Activated CD4-positive, alpha-beta T cell treated with anti-CD3 and anti-CD28 coated beads for 24 hours (primary cell): Measurements from ENCODE around the gene ABCC11.
"Not testable (repeated sequence)": the region's sequence is repeated elsewhere in the genome, so short reads cannot be mapped to it uniquely, and the experiment has no call there.

Experiments
- DNase-seq, 2 donors: peaks; one replicate each; pipeline ENCODE4 v3.0.0-alpha.2; 2020; ENCODE audit warnings: low read depth in 2 of 2

Gene ABCC11

GRCh38 chr16:48203974-48204824 lies 43.1 kb downstream of the ABCC11 start:
- no peak for DNase-seq

GRCh38 chr16:48201515-48202201 lies 45.7 kb downstream of the ABCC11 start:
- DNase-seq = no peak

- no peak for DNase-seq
Measured at GRCh38 chr16:48197294-48197693, 50.0 kb downstream of the ABCC11 start.

GRCh38 chr16:48194828-48195556 lies 52.3 kb downstream of the ABCC11 start:
- DNase-seq = no peak

GRCh38 chr16:48193846-48194245 lies 53.5 kb downstream of the ABCC11 start:
- no peak for DNase-seq

- no peak for DNase-seq
Measured at GRCh38 chr16:48188449-48189102, 58.8 kb downstream of the ABCC11 start.

GRCh38 chr16:48187779-48188178 lies 59.6 kb downstream of the ABCC11 start:
- no peak for DNase-seq

- DNase-seq = no peak
Measured at GRCh38 chr16:48184681-48185080, 62.7 kb downstream of the ABCC11 start.

GRCh38 chr16:48182979-48183537 lies 64.3 kb downstream of the ABCC11 start:
- no peak for DNase-seq

GRCh38 chr16:48181746-48182520 lies 65.4 kb downstream of the ABCC11 start:
- DNase-seq = not testable (repeated sequence)

GRCh38 chr16:48180868-48181480 lies 66.4 kb downstream of the ABCC11 start:
- DNase-seq = no peak

- no peak for DNase-seq
Measured at GRCh38 chr16:48176635-48177408, 70.5 kb downstream of the ABCC11 start.

- DNase-seq = no peak
Measured at GRCh38 chr16:48173889-48174288, 73.5 kb downstream of the ABCC11 start.

- no peak for DNase-seq
Measured at GRCh38 chr16:48172682-48173081, 74.7 kb downstream of the ABCC11 start.

GRCh38 chr16:48169896-48170295 lies 77.4 kb downstream of the ABCC11 start:
- DNase-seq = no peak

- DNase-seq = no peak
Measured at GRCh38 chr16:48168075-48168474, 79.3 kb downstream of the ABCC11 start.

- DNase-seq = not testable (repeated sequence)
Measured at GRCh38 chr16:48166617-48167016, 80.7 kb downstream of the ABCC11 start.

GRCh38 chr16:48165961-48166578 lies 81.3 kb downstream of the ABCC11 start:
- DNase-seq = no peak
